ENCODE results near the gene LYRM1. TPM values are rescaled to one million over a fixed set of nuclear protein-coding genes. Genes with fewer than 3 reads are reported as not detected.

LYRM1 gene
- total and polyA plus RNA-seq, 10 of the 15 experiments (the other 5 are each of a cell fraction or from before 2014, with no cell fraction given): 18.4 to 54.4 (median 38.0) TPM

DNA sequence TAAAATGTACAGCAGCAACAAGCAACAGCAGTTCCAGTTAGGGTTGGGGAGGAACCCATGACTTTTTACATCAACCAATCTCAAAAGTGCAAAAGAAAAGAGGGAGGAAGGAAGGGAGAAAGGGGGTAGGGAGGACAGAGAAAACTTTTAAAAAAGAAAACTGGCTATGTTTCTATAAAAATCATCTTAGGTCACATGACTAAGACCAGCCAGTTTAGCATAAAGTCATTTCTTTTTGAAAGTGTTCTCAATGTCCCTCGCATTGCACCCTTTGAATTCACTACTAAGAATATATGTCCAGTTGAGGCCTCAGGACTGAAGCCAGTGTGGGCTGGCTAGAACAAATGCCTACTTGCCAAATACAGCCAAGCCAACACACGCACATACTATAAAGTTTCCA, 29.3 kb upstream of the LYRM1 start (continued):
- TF ChIP-seq, protein P1, sequence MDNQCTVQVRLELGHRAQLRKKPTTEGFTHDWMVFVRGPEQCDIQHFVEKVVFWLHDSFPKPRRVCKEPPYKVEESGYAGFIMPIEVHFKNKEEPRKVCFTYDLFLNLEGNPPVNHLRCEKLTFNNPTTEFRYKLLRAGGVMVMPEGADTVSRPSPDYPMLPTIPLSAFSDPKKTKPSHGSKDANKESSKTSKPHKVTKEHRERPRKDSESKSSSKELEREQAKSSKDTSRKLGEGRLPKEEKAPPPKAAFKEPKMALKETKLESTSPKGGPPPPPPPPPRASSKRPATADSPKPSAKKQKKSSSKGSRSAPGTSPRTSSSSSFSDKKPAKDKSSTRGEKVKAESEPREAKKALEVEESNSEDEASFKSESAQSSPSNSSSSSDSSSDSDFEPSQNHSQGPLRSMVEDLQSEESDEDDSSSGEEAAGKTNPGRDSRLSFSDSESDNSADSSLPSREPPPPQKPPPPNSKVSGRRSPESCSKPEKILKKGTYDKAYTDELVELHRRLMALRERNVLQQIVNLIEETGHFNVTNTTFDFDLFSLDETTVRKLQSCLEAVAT (IDR thresholded peaks at IDR 0.05): no peak

DNA sequence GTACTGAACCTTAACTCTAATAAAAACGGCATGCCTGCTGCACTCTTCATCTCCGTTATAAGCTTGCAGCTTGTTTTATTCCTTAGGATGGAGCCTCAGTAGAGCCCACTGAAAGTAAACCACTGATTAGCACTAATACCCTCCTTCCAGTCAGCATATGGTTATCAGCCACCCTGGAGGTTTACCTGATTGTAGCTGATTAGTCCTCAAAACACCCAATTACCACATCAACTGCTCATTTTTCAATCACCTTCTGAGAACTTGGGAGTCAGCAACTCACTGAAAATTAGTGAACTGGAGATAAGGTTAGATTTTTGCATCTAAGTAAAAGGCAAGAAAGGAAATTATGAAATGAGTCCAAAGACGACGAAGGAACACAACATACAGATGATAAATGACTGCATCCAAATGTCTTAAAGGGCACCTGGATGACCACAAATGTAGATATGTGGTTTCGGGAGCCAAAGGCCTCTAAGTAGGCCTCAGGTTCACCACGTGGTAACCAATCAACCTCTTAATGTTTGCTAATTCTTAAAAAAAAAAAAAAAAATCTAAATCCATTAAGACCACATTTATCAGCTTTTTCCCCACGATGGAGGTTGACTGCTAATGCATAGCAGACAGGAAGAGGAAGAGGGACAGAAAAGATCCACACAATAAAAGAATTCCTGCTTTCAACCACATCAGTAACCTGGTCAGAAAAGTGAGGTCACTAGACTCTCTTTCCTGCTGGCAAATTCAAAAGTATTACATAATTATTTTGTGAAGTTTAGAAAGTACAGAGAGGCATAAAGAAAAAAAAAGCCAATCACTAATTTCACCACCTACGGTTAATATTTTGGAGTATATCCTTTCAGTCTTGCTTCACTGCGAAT, 28.4 kb upstream of the LYRM1 start:
- Histone ChIP-seq H2AFZ (ENCODE audit: control insufficient read depth, low read depth, low read length) (no peak overlapping the region), H3K36me3 (ENCODE audit: control insufficient read depth in 2 of 2, insufficient read depth in 2 of 2, low read length in 1 of 2) (no peaks in the 10 kb centered on the region), H3K27ac (ENCODE audit: control insufficient read depth, insufficient read depth) (no peak overlapping the region), H3K9me3 (replicated peaks; ENCODE audit: control insufficient read depth, insufficient read depth, low read length) (no peaks in the 10 kb centered on the region; the same call in 2 of the 3 replicates), H3K27me3 (replicated peaks in 1 of 2; ENCODE audit: control insufficient read depth in 2 of 2, insufficient read depth in 2 of 2, low read length in 1 of 2) (no peaks in the 10 kb centered on the region), H3K4me1 (ENCODE audit: control insufficient read depth, insufficient read depth, low read length) (peaks cover 38% of the 10 kb centered on the region), H3K4me2 (ENCODE audit: control insufficient read depth, insufficient read depth) (peak overlapping the region; percentile 38; the same call in 1 of the 2 replicates), H4K20me1 (ENCODE audit: control insufficient read depth, insufficient read depth) (no peaks in the 10 kb centered on the region), H3K9ac (ENCODE audit: control insufficient read depth, insufficient read depth, low read length) (no peak overlapping the region), H3K79me2 (ENCODE audit: control insufficient read depth, insufficient read depth, low read length) (peaks cover 11% of the 10 kb centered on the region), H3K4me3 (no peak overlapping the region)
- FAIRE-seq: no peak
- RAD21 ChIA-PET (ENCODE audit: unreplicated experiment): interaction anchor here (1.0 kb wide), 1 partner anchor 27 kb away, joined by 3 read pairs; no protein-coding TSS in a partner anchor
- intact Hi-C loops (cut with micrococcal nuclease; ENCODE audit: unreplicated experiment): no loop called here
- in situ Hi-C loops (cut with MboI): no loop called here
- ATAC-seq: no peak; the same call in 2 of the 3 replicates
- 73% methylated on average over 9 of the region's 9 CpGs for WGBS (ENCODE audit: insufficient coverage, insufficient replicate concordance, low lambda C conversion rate, missing lambda C conversion rate)
- POLR2A ChIA-PET: interaction anchor here (1.3 to 3.5 kb wide), 3 partner anchors 7 to 28 kb away, joined by 3 to 44 read pairs (median 11); partner anchors contain the start of genes DCUN1D3 and LYRM1
- CTCF ChIA-PET: no interaction called here
- SMC1A ChIA-PET (ENCODE audit: uncharacterized antibody, unreplicated experiment): interaction anchor here (1.1 to 6.3 kb wide), 6 partner anchors 12 to 32 kb away, joined by 3 to 50 read pairs (median 14); partner anchors contain the start of genes DCUN1D3 and LYRM1
- TF ChIP-seq KLF5 (IDR thresholded peaks at IDR 0.05; ENCODE audit: partially characterized antibody) (no peak), ATF7 (IDR thresholded peaks at IDR 0.05; ENCODE audit: low read depth) (peak; percentile 57), HDGF (IDR thresholded peaks at IDR 0.05) (no peak), ETV6 (conservative IDR thresholded peaks at IDR 0.05 in 1 of 2, IDR thresholded peaks at IDR 0.05 in 1 of 2; ENCODE audit: borderline replicate concordance in 1 of 2, low read depth in 1 of 2) (peak in 1 of 2 experiments; percentile 86; a peak in 2 of 4 replicates), NBN (IDR thresholded peaks at IDR 0.05) (no peak), JUNB (IDR thresholded peaks at IDR 0.05) (peak; percentile 46), TCF7 (IDR thresholded peaks at IDR 0.05; ENCODE audit: borderline replicate concordance) (peak; percentile 89), SPI1 (IDR thresholded peaks at IDR 0.05; ENCODE audit: borderline replicate concordance, insufficient read depth, low read depth, low read length) (peak; percentile 17; the same call in 1 of the 2 replicates), CEBPB (IDR thresholded peaks at IDR 0.05; ENCODE audit: borderline replicate concordance in 1 of 2, low read depth in 2 of 2, low read length in 2 of 2) (peak in 1 of 2 experiments; percentile 16; a peak in 1 of 4 replicates), IKZF1 (conservative IDR thresholded peaks at IDR 0.05) (peak; percentile 36; the same call in 1 of the 2 replicates), RUNX3 (IDR thresholded peaks at IDR 0.05; ENCODE audit: low read length) (peak; percentile 90), FOXM1 (IDR thresholded peaks at IDR 0.05; ENCODE audit: low read depth, low read length) (peak; percentile 59; the same call in 1 of the 2 replicates), ZNF217 (IDR thresholded peaks at IDR 0.05) (no peak), IKZF2 (IDR thresholded peaks at IDR 0.05) (peak in 1 of 2 experiments; percentile 36; a peak in 1 of 4 replicates), NFIC (IDR thresholded peaks at IDR 0.05; ENCODE audit: low read depth, low read length) (0 out of 2 replicates have a peak, but pooled peaks have one; percentile 45), EED (IDR thresholded peaks at IDR 0.05; ENCODE audit: low read depth) (peak; percentile 55; the same call in 1 of the 2 replicates)
- TF ChIP-seq, protein P2, sequence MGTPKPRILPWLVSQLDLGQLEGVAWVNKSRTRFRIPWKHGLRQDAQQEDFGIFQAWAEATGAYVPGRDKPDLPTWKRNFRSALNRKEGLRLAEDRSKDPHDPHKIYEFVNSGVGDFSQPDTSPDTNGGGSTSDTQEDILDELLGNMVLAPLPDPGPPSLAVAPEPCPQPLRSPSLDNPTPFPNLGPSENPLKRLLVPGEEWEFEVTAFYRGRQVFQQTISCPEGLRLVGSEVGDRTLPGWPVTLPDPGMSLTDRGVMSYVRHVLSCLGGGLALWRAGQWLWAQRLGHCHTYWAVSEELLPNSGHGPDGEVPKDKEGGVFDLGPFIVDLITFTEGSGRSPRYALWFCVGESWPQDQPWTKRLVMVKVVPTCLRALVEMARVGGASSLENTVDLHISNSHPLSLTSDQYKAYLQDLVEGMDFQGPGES (IDR thresholded peaks at IDR 0.05): no peak
- DNase-seq (ENCODE audit: low read depth, low spot score): no peak
- no TSS peak for BruUV-seq (replicated peaks)

Data from GM12878 (cell line).